HepG2 (cell line): ENCODE data around the gene PLOD3. TPM values are rescaled to one million over a fixed set of nuclear protein-coding genes. Genes with fewer than 3 reads are reported as not detected.

Experiments
- ARHGAP35 ChIP-seq: sonication (generic); formaldehyde crosslinking; IDR thresholded peaks from 2 replicates; pipeline ENCODE4 v1.9.0; 2022; ENCODE audit warnings: mild to moderate bottlenecking, inconsistent platforms, moderate library complexity, missing genetic modification reagents, borderline replicate concordance
- CERS6 ChIP-seq: sonication (generic); formaldehyde crosslinking; IDR thresholded peaks from 2 replicates; pipeline ENCODE4 v1.5.0; 2020; ENCODE audit warnings: missing genetic modification reagents
- DNMT3B ChIP-seq: conservative IDR thresholded peaks from 2 replicates; pipeline ENCODE4 v1.6.1; 2016; ENCODE audit warnings: missing biosample characterization, control low read depth
- DPF2 ChIP-seq: sonication (generic); formaldehyde crosslinking; IDR thresholded peaks from 2 replicates; pipeline ENCODE4 v1.4.0; 2020; ENCODE audit warnings: mild to moderate bottlenecking, low read depth, missing genetic modification reagents, borderline replicate concordance
- DR1 ChIP-seq: sonication (generic); formaldehyde crosslinking; IDR thresholded peaks from 2 replicates; pipeline ENCODE4 v1.8.0; 2021; ENCODE audit warnings: mild to moderate bottlenecking, missing genetic modification reagents, inconsistent platforms
- FIP1L1 ChIP-seq: fragments of 200-400 bp; formaldehyde crosslinking; IDR thresholded peaks from 2 replicates; pipeline ENCODE4 v1.6.1; 2018; ENCODE audit warnings: low read depth, mild to moderate bottlenecking, low read length, moderate library complexity, borderline replicate concordance; ENCODE audit not compliant: insufficient read depth
- FOSL1 ChIP-seq: sonication (generic); formaldehyde crosslinking; IDR thresholded peaks from 2 replicates; pipeline ENCODE4 v1.9.0; 2021; ENCODE audit warnings: missing genetic modification reagents, borderline replicate concordance
- FOXC1 ChIP-seq: sonication (generic); formaldehyde crosslinking; IDR thresholded peaks from 2 replicates; pipeline ENCODE4 v1.8.0; 2022; ENCODE audit warnings: mild to moderate bottlenecking, missing genetic modification reagents, borderline replicate concordance
- FOXP1 ChIP-seq, 2 experiments: fragments of 450-650 bp in 1 of 2; IDR thresholded peaks; 2 replicates each; pipeline ENCODE4 v1.6.1; 2017 to 2018; ENCODE audit warnings: antibody characterized with exemption in 1 of 2
- GPN1 ChIP-seq: sonication (generic); formaldehyde crosslinking; IDR thresholded peaks from 2 replicates; pipeline ENCODE4 v1.5.1; 2020; ENCODE audit warnings: missing genetic modification reagents, borderline replicate concordance
- KDM4B ChIP-seq: sonication (generic); formaldehyde crosslinking; IDR thresholded peaks from 2 replicates; pipeline ENCODE4 v1.4.0; 2020; ENCODE audit warnings: missing genetic modification reagents
- KDM5A ChIP-seq: fragments of 200-600 bp; sonication (generic); IDR thresholded peaks from 2 replicates; pipeline ENCODE4 v1.7.0; 2018; ENCODE audit warnings: antibody characterized with exemption, mild to moderate bottlenecking, low read length, borderline replicate concordance
- MIXL1 ChIP-seq: IDR thresholded peaks from 2 replicates; pipeline ENCODE4 v1.6.1; 2016
- MTA1 ChIP-seq: sonication (generic); formaldehyde crosslinking; IDR thresholded peaks from 2 replicates; pipeline ENCODE4 v1.4.0; 2020; ENCODE audit warnings: missing genetic modification reagents, mild to moderate bottlenecking, borderline replicate concordance
- MXI1 ChIP-seq: IDR thresholded peaks from 3 replicates; pipeline ENCODE4 v1.6.1; 2012; ENCODE audit warnings: low read depth, low read length, inconsistent platforms, borderline replicate concordance
- MYNN ChIP-seq: sonication (generic); formaldehyde crosslinking; IDR thresholded peaks from 2 replicates; pipeline ENCODE4 v1.4.0; 2020; ENCODE audit warnings: mild to moderate bottlenecking, low read depth, missing genetic modification reagents
- NFYC ChIP-seq: IDR thresholded peaks from 2 replicates; pipeline ENCODE4 v1.6.1; 2016; ENCODE audit warnings: missing genetic modification reagents, missing compliant biosample characterization
- RNF2 ChIP-seq: fragments of 450-650 bp; conservative IDR thresholded peaks from 2 replicates; pipeline ENCODE4 v1.6.1; 2016; ENCODE audit warnings: low read depth
- SIX1 ChIP-seq: sonication (generic); formaldehyde crosslinking; IDR thresholded peaks from 2 replicates; pipeline ENCODE4 v1.4.0; 2020; ENCODE audit warnings: missing genetic modification reagents, borderline replicate concordance
- TBX2 ChIP-seq: sonication (generic); formaldehyde crosslinking; IDR thresholded peaks from 2 replicates; pipeline ENCODE4 v1.5.0; 2020; ENCODE audit warnings: missing genetic modification reagents, mild to moderate bottlenecking, borderline replicate concordance
- TEAD2 ChIP-seq: sonication (generic); formaldehyde crosslinking; IDR thresholded peaks from 2 replicates; pipeline ENCODE4 v1.9.0; 2021; ENCODE audit warnings: missing genetic modification reagents
- ZEB1 ChIP-seq: IDR thresholded peaks from 2 replicates; pipeline ENCODE4 v1.6.1; 2012; ENCODE audit warnings: mild to moderate bottlenecking, low read depth, inconsistent platforms; ENCODE audit not compliant: insufficient replicate concordance
- ZNF280D ChIP-seq: sonication (generic); formaldehyde crosslinking; IDR thresholded peaks from 2 replicates; pipeline ENCODE4 v1.5.1; 2020; ENCODE audit warnings: mild to moderate bottlenecking, missing genetic modification reagents
- ZNF670 ChIP-seq: sonication (generic); formaldehyde crosslinking; IDR thresholded peaks from 2 replicates; pipeline ENCODE4 v1.8.0; 2022; ENCODE audit warnings: mild to moderate bottlenecking, missing genetic modification reagents, borderline replicate concordance
- ZNF674 ChIP-seq: sonication (generic); formaldehyde crosslinking; IDR thresholded peaks from 2 replicates; pipeline ENCODE4 v1.5.0; 2020; ENCODE audit warnings: low read depth, mild to moderate bottlenecking, missing genetic modification reagents
- ZNF713 ChIP-seq: sonication (generic); formaldehyde crosslinking; IDR thresholded peaks from 2 replicates; pipeline ENCODE4 v1.4.0; 2020; ENCODE audit warnings: mild to moderate bottlenecking, missing genetic modification reagents
- ZSCAN29 ChIP-seq: sonication (generic); formaldehyde crosslinking; conservative IDR thresholded peaks from 2 replicates; pipeline ENCODE4 v1.4.0; 2020; ENCODE audit warnings: mild to moderate bottlenecking, missing genetic modification reagents
- polyA plus RNA-seq, 8 experiments: library from polyadenylated mRNA; depleted of rRNA in 3 of 8; stranded (reverse) in 7 of 8; unstranded in 1 of 8; fragments of >200 nt; fragmentation: Illumina TruSeq in 4 of 8; extraction: Trizol in 4 of 8; gene quantifications; 2 replicates each; pipeline versions ENCODE4 v1.2.1 to v1.2.3, GENCODE V29; 2011 to 2016; ENCODE audit warnings: low read depth in 4 of 8, missing spikeins in 1 of 8, mixed read lengths in 1 of 8; ENCODE audit not compliant: insufficient read depth in 1 of 8
- total RNA-seq, 5 experiments: library from RNA; depleted of rRNA; stranded (reverse); fragments of >200 nt; fragmentation: Illumina TruSeq; extraction: Trizol; gene quantifications; 2 replicates each; pipeline ENCODE4 v1.2.3, GENCODE V29; 2016; ENCODE audit warnings: low read depth in 1 of 5

PLOD3 gene
- total and polyA plus RNA-seq, 2 of the 13 experiments (the other 11 are each of a cell fraction or from before 2014, with no cell fraction given): 65.8 to 67.4 TPM

GRCh38 chr7:101244375-101245146 lies 27.2 kb upstream of the PLOD3 start, which contains the start of gene FIS1 (continued):
- TF ChIP-seq TEAD2 (CRISPR knock-in tag) (no peak), RNF2 (0 out of 2 replicates have a peak, but pooled peaks have one; percentile 24), KDM5A (peak; percentile 89), MXI1 (peak; percentile 88), ZEB1 (no peak), ZNF670 (CRISPR knock-in tag) (0 out of 2 replicates have a peak, but pooled peaks have one; percentile 19), ZSCAN29 (CRISPR knock-in tag) (no peak), NFYC (CRISPR knock-in tag) (peak; percentile 40; the same call in 1 of the 2 replicates), FOXC1 (CRISPR knock-in tag) (no peak), ZNF280D (CRISPR knock-in tag) (peak; percentile 68), FOSL1 (CRISPR knock-in tag) (no peak), ZNF674 (CRISPR knock-in tag) (no peak), TBX2 (CRISPR knock-in tag) (peak; percentile 44; the same call in 1 of the 2 replicates), DPF2 (no peak), MTA1 (no peak), DR1 (CRISPR knock-in tag) (no peak; the same call in 1 of the 2 replicates), MYNN (CRISPR knock-in tag) (no peak; the same call in 1 of the 2 replicates), KDM4B (CRISPR knock-in tag) (0 out of 2 replicates have a peak, but pooled peaks have one; percentile 70), FOXP1 (IDR thresholded peaks at IDR 0.05) (no peak), FOXP1 (CRISPR knock-in tag; IDR thresholded peaks at IDR 0.05) (no peak), ZNF713 (CRISPR knock-in tag) (no peak), SIX1 (no peak), DNMT3B (no peak), GPN1 (CRISPR knock-in tag) (no peak; the same call in 1 of the 2 replicates), FIP1L1 (no peak), ARHGAP35 (no peak), CERS6 (CRISPR knock-in tag) (no peak), MIXL1 (CRISPR knock-in tag) (no peak)
